Measurements from ENCODE around the gene KRTAP4-4.

Gene KRTAP4-4

GRCh38 chr17:41177727-41178271 is 17.3 kb upstream of the KRTAP4-4 start, which contains the start of gene KRTAP4-2:
Gene KRTAP4-2 (minus strand): TSS chr17:41178221. CDS start chr17:41178164, 57 bp downstream.
- TF ChIP-seq CTCF (conservative IDR thresholded peaks at IDR 0.05; ENCODE audit: low read length) (no peak), EZH2phosphoT487 (IDR thresholded peaks at IDR 0.05; ENCODE audit: borderline replicate concordance) (no peak)
- Histone ChIP-seq H3K9ac (ENCODE audit: low read depth, low read length, poor library complexity, severe bottlenecking) (no peak within 1 kb of the TSS), H3K9me2 (replicated peaks; ENCODE audit: low read depth, low read length) (no peaks in the 10 kb centered on the region), H3K4me2 (ENCODE audit: low read depth, low read length, poor library complexity, severe bottlenecking) (no peak within 1 kb of the TSS), H3K36me3 (ENCODE audit: insufficient read depth, low read length) (no peaks in the 10 kb centered on the region), H4K20me1 (ENCODE audit: insufficient read depth, low read length, poor library complexity, severe bottlenecking) (no peaks in the 10 kb centered on the region), H3K9me3 (ENCODE audit: insufficient read depth, low read depth, low read length) (no peaks in the 10 kb centered on the region), H3K4me1 (ENCODE audit: insufficient read depth, low read length, poor library complexity, severe bottlenecking) (no peaks in the 10 kb centered on the region), H2AFZ (ENCODE audit: low read length) (no peak within 1 kb of the TSS; the same call in 1 of the 2 replicates), H3F3A (ENCODE audit: low read depth) (no peaks in the 10 kb centered on the region), H3K27me3 (ENCODE audit: insufficient read depth, low read length, poor library complexity, severe bottlenecking) (no peaks in the 10 kb centered on the region), H3K4me3 (ENCODE audit: low read length, poor library complexity, severe bottlenecking) (no peak within 1 kb of the TSS), H3K79me2 (ENCODE audit: insufficient read depth, low read length) (no peaks in the 10 kb centered on the region)

GRCh38 chr17:41176744-41177387 is 16.3 kb upstream of the KRTAP4-4 start:
- Histone ChIP-seq H3K9me2 (replicated peaks; ENCODE audit: low read depth, low read length) (no peaks in the 10 kb centered on the region), H3K9ac (ENCODE audit: low read depth, low read length, poor library complexity, severe bottlenecking) (no peak overlapping the region), H3K4me2 (ENCODE audit: low read depth, low read length, poor library complexity, severe bottlenecking) (no peak overlapping the region)

GRCh38 chr17:41171886-41172285 is 11.3 kb upstream of the KRTAP4-4 start:
- no peaks in the 10 kb centered on the region for H3K36me3 ChIP-seq (ENCODE audit: insufficient read depth, low read length)
- no peak overlapping the region for H3K9ac ChIP-seq (ENCODE audit: low read depth, low read length, poor library complexity, severe bottlenecking)
- no peaks in the 10 kb centered on the region for H3K4me1 ChIP-seq (ENCODE audit: insufficient read depth, low read length, poor library complexity, severe bottlenecking)
- no peaks in the 10 kb centered on the region for H4K20me1 ChIP-seq (ENCODE audit: insufficient read depth, low read length, poor library complexity, severe bottlenecking)
- H3K27me3 ChIP-seq (ENCODE audit: insufficient read depth, low read length, poor library complexity, severe bottlenecking): no peaks in the 10 kb centered on the region
- H2AFZ ChIP-seq (ENCODE audit: low read length): no peak overlapping the region
- no peaks in the 10 kb centered on the region for H3F3A ChIP-seq (ENCODE audit: low read depth)
- H3K4me2 ChIP-seq (ENCODE audit: low read depth, low read length, poor library complexity, severe bottlenecking): no peak overlapping the region
- H3K4me3 ChIP-seq (ENCODE audit: low read length, poor library complexity, severe bottlenecking): no peak overlapping the region
- TF ChIP-seq EZH2phosphoT487 (IDR thresholded peaks at IDR 0.05; ENCODE audit: borderline replicate concordance) (no peak), CTCF (conservative IDR thresholded peaks at IDR 0.05; ENCODE audit: low read length) (no peak)
- H3K9me3 ChIP-seq (ENCODE audit: insufficient read depth, low read depth, low read length): no peaks in the 10 kb centered on the region
- H3K9me2 ChIP-seq (replicated peaks; ENCODE audit: low read depth, low read length): no peaks in the 10 kb centered on the region
- H3K79me2 ChIP-seq (ENCODE audit: insufficient read depth, low read length): no peaks in the 10 kb centered on the region

More at GRCh38 chr17:41176744-41177387, 16.3 kb upstream of the KRTAP4-4 start:
- Histone ChIP-seq H3K36me3 (ENCODE audit: insufficient read depth, low read length) (no peaks in the 10 kb centered on the region), H3K4me1 (ENCODE audit: insufficient read depth, low read length, poor library complexity, severe bottlenecking) (no peaks in the 10 kb centered on the region), H3K79me2 (ENCODE audit: insufficient read depth, low read length) (no peaks in the 10 kb centered on the region), H3K4me3 (ENCODE audit: low read length, poor library complexity, severe bottlenecking) (no peak overlapping the region), H4K20me1 (ENCODE audit: insufficient read depth, low read length, poor library complexity, severe bottlenecking) (no peaks in the 10 kb centered on the region), H3K9me3 (ENCODE audit: insufficient read depth, low read depth, low read length) (no peaks in the 10 kb centered on the region), H3F3A (ENCODE audit: low read depth) (no peaks in the 10 kb centered on the region), H3K27me3 (ENCODE audit: insufficient read depth, low read length, poor library complexity, severe bottlenecking) (no peaks in the 10 kb centered on the region), H2AFZ (ENCODE audit: low read length) (no peak overlapping the region)
- TF ChIP-seq CTCF (conservative IDR thresholded peaks at IDR 0.05; ENCODE audit: low read length): no peak
- TF ChIP-seq EZH2phosphoT487 (IDR thresholded peaks at IDR 0.05; ENCODE audit: borderline replicate concordance): no peak

Data from Loucy (cell line).